GM23248 (cell line): ENCODE results near the gene CLCNKA.

ENCODE experiments used
- EZH2 ChIP-seq: fragments of 200-600 bp; sonication (generic); IDR thresholded peaks from 2 replicates; pipeline ENCODE4 v1.6.1; 2018; ENCODE audit warnings: antibody characterized with exemption, mild to moderate bottlenecking; ENCODE audit not compliant: insufficient read depth, poor library complexity, severe bottlenecking
- EZH2phosphoT487 ChIP-seq: fragments of 200-600 bp; sonication (generic); IDR thresholded peaks from 2 replicates; pipeline ENCODE4 v1.6.1; 2018; ENCODE audit warnings: antibody characterized with exemption, moderate library complexity, mild to moderate bottlenecking, low read depth; ENCODE audit not compliant: insufficient read depth

GRCh38 chr1:16010837-16011236 is 11.0 kb upstream of the CLCNKA start:
- TF ChIP-seq EZH2phosphoT487 (no peak), EZH2 (no peak)
